ENCODE measurements around the gene SQOR. TPM values are rescaled to one million over a fixed set of nuclear protein-coding genes. Genes with fewer than 3 reads are reported as not detected.

Gene SQOR
- total RNA-seq, 3 donors from 2014 or later (not counting 1 experiment from before 2014, with no cell fraction given), result 22.8 to 36.5 (median 29.9) TPM

- no peak overlapping the region for H3K4me3 Mint-ChIP-seq
- TF ChIP-seq, protein P1, sequence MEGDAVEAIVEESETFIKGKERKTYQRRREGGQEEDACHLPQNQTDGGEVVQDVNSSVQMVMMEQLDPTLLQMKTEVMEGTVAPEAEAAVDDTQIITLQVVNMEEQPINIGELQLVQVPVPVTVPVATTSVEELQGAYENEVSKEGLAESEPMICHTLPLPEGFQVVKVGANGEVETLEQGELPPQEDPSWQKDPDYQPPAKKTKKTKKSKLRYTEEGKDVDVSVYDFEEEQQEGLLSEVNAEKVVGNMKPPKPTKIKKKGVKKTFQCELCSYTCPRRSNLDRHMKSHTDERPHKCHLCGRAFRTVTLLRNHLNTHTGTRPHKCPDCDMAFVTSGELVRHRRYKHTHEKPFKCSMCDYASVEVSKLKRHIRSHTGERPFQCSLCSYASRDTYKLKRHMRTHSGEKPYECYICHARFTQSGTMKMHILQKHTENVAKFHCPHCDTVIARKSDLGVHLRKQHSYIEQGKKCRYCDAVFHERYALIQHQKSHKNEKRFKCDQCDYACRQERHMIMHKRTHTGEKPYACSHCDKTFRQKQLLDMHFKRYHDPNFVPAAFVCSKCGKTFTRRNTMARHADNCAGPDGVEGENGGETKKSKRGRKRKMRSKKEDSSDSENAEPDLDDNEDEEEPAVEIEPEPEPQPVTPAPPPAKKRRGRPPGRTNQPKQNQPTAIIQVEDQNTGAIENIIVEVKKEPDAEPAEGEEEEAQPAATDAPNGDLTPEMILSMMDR (IDR thresholded peaks at IDR 0.05), result no peak
- Histone ChIP-seq H3K27me3 (ENCODE audit: control insufficient read depth, insufficient read depth, low read length) (peaks cover 2% of the 10 kb centered on the region), H3K27ac (ENCODE audit: low read length) (no peak overlapping the region), H3K4me3 (ENCODE audit: low read length) (no peak overlapping the region), H3K4me1 (ENCODE audit: control insufficient read depth, insufficient read depth, low read length) (no peaks in the 10 kb centered on the region), H3K36me3 (ENCODE audit: control insufficient read depth, insufficient read depth, low read length) (no peaks in the 10 kb centered on the region), H3K9me3 (ENCODE audit: control insufficient read depth, insufficient read depth, low read length) (no peaks in the 10 kb centered on the region)
- DNase-seq (no peak), ATAC-seq (no peak)
- intact Hi-C loops (cut with micrococcal nuclease), result no loop called here
- H3K27ac Mint-ChIP-seq, result no peak overlapping the region
- H3K9me3 Mint-ChIP-seq, result no peaks in the 10 kb centered on the region
- H3K27me3 Mint-ChIP-seq (ENCODE audit: low read depth in 2 of 2), result peaks cover 18 to 57% of the 10 kb centered on the region in 2 donors
- 71% methylated on average over 7 of the region's 7 CpGs for WGBS (ENCODE audit: insufficient coverage)
- H3K36me3 Mint-ChIP-seq, result no peaks in the 10 kb centered on the region
- no peaks in the 10 kb centered on the region for H3K4me1 Mint-ChIP-seq
Measured at GRCh38 chr15:45729141-45729540, 94.3 kb downstream of the SQOR start.

GRCh38 chr15:45731343-45731742, 96.5 kb downstream of the SQOR start:
- H3K9me3 ChIP-seq (ENCODE audit: control insufficient read depth, insufficient read depth, low read length), result no peaks in the 10 kb centered on the region
- ATAC-seq, result no peak
- H3K4me1 ChIP-seq (ENCODE audit: control insufficient read depth, insufficient read depth, low read length), result no peaks in the 10 kb centered on the region
- no peaks in the 10 kb centered on the region for H3K36me3 Mint-ChIP-seq
- peaks cover 16 to 63% of the 10 kb centered on the region in 2 donors for H3K27me3 Mint-ChIP-seq (ENCODE audit: low read depth in 2 of 2)
- no peak for DNase-seq
- no peaks in the 10 kb centered on the region for H3K36me3 ChIP-seq (ENCODE audit: control insufficient read depth, insufficient read depth, low read length)
- H3K27ac ChIP-seq (ENCODE audit: low read length), result no peak overlapping the region
- no peaks in the 10 kb centered on the region for H3K4me1 Mint-ChIP-seq
- H3K9me3 Mint-ChIP-seq, result no peaks in the 10 kb centered on the region
- H3K27ac Mint-ChIP-seq, result no peak overlapping the region
- no peak overlapping the region for H3K4me3 Mint-ChIP-seq
- 100% methylated on average over 1 of the region's 1 CpG for WGBS (ENCODE audit: insufficient coverage)
- no peak overlapping the region for H3K4me3 ChIP-seq (ENCODE audit: low read length)
- no peaks in the 10 kb centered on the region for H3K27me3 ChIP-seq (ENCODE audit: control insufficient read depth, insufficient read depth, low read length)
- TF ChIP-seq, protein P1 (IDR thresholded peaks at IDR 0.05), result no peak
- intact Hi-C loops (cut with micrococcal nuclease), result no loop called here

DNA sequence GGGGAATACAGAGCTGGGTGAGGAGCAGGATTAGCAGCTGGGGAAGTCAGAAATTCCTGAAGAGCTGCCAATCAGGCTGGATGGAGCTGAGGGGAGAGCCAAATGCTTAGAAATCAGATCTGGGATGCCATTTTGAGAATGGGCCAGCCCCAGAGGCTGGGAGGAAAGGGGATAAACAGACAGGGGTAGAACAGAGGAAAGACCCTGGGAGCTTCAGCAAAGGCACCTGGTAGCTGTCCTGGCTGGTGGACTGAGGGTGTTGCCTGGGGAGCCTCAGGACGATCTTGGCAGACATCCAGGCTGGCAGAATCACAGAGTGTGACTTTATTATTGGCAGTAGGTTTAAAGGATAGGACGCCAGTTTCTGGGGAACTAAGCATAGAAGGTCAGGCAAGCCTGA, 97.8 kb downstream of the SQOR start:
- intact Hi-C loops (cut with micrococcal nuclease), result no loop called here
- TF ChIP-seq, protein P1 (IDR thresholded peaks at IDR 0.05), result no peak
- H3K4me1 Mint-ChIP-seq, result no peaks in the 10 kb centered on the region
- H3K27me3 Mint-ChIP-seq (ENCODE audit: low read depth in 2 of 2), result peaks cover 14 to 58% of the 10 kb centered on the region in 2 donors
- H3K27ac Mint-ChIP-seq, result no peak overlapping the region
- DNase-seq (no peak), ATAC-seq (no peak)
- Histone ChIP-seq H3K4me1 (ENCODE audit: control insufficient read depth, insufficient read depth, low read length) (no peaks in the 10 kb centered on the region), H3K36me3 (ENCODE audit: control insufficient read depth, insufficient read depth, low read length) (no peaks in the 10 kb centered on the region), H3K9me3 (ENCODE audit: control insufficient read depth, insufficient read depth, low read length) (no peaks in the 10 kb centered on the region), H3K4me3 (ENCODE audit: low read length) (no peak overlapping the region), H3K27me3 (ENCODE audit: control insufficient read depth, insufficient read depth, low read length) (no peaks in the 10 kb centered on the region), H3K27ac (ENCODE audit: low read length) (no peak overlapping the region)
- no peaks in the 10 kb centered on the region for H3K36me3 Mint-ChIP-seq
- WGBS (ENCODE audit: insufficient coverage), result 48% methylated on average over 2 of the region's 2 CpGs
- H3K9me3 Mint-ChIP-seq, result no peaks in the 10 kb centered on the region
- H3K4me3 Mint-ChIP-seq, result no peak overlapping the region

GRCh38 chr15:45734260-45734711, 99.5 kb downstream of the SQOR start:
- ATAC-seq (no peak), DNase-seq (no peak)
- peaks cover 22 to 66% of the 10 kb centered on the region in 2 donors for H3K27me3 Mint-ChIP-seq (ENCODE audit: low read depth in 2 of 2)
- Histone ChIP-seq H3K9me3 (ENCODE audit: control insufficient read depth, insufficient read depth, low read length) (no peaks in the 10 kb centered on the region), H3K4me1 (ENCODE audit: control insufficient read depth, insufficient read depth, low read length) (no peaks in the 10 kb centered on the region), H3K27me3 (ENCODE audit: control insufficient read depth, insufficient read depth, low read length) (no peaks in the 10 kb centered on the region), H3K4me3 (ENCODE audit: low read length) (no peak overlapping the region), H3K36me3 (ENCODE audit: control insufficient read depth, insufficient read depth, low read length) (no peaks in the 10 kb centered on the region), H3K27ac (ENCODE audit: low read length) (no peak overlapping the region)
- intact Hi-C loops (cut with micrococcal nuclease), result no loop called here
- no peak overlapping the region for H3K4me3 Mint-ChIP-seq
- no peaks in the 10 kb centered on the region for H3K9me3 Mint-ChIP-seq
- H3K27ac Mint-ChIP-seq, result no peak overlapping the region
- no peaks in the 10 kb centered on the region for H3K4me1 Mint-ChIP-seq
- WGBS (ENCODE audit: insufficient coverage), result 64% methylated on average over 5 of the region's 5 CpGs
- TF ChIP-seq, protein P1 (IDR thresholded peaks at IDR 0.05), result no peak
- no peaks in the 10 kb centered on the region for H3K36me3 Mint-ChIP-seq

Data from natural killer cell (primary cell).